Heart left ventricle (tissue), 16 donors: ENCODE measurements around the gene PHKG2. TPM values are rescaled to one million over a fixed set of nuclear protein-coding genes. Genes with fewer than 3 reads are reported as not detected.

ENCODE experiments used
- ATAC-seq, 4 donors: fragments of 200-7000 bp; cut with Tn5 transposase; one replicate each; pipeline ENCODE4 v1.9.1; 2020 to 2022; ENCODE audit warnings: moderate library complexity in 4 of 4, mild to moderate bottlenecking in 3 of 4, moderate number of reproducible peaks in 1 of 4
- DNase-seq, 5 donors: peaks; one replicate each; pipeline ENCODE4 v3.0.0-alpha.2; 2020
- H3K27ac ChIP-seq, 12 donors: fragments of 200-600 bp; sonication (generic) in 4 of 12; one replicate each; pipeline versions ENCODE4 v1.5.0 to v1.8.0; 2016 to 2022; ENCODE audit warnings: mild to moderate bottlenecking in 2 of 12
- H3K27me3 ChIP-seq, 9 donors: fragments of 200-600 bp; sonication (generic) in 2 of 9; one replicate each; pipeline versions ENCODE4 v1.5.1 to v1.8.0; 2016 to 2022; ENCODE audit warnings: mild to moderate bottlenecking in 3 of 9
- H3K36me3 ChIP-seq, 9 donors: fragments of 200-600 bp; sonication (generic) in 2 of 9; one replicate each; pipeline versions ENCODE4 v1.5.0 to v1.8.0; 2018 to 2022; ENCODE audit warnings: mild to moderate bottlenecking in 2 of 9
- H3K4me1 ChIP-seq, 12 donors: fragments of 200-600 bp; sonication (generic) in 4 of 12; one replicate each; pipeline versions ENCODE4 v1.5.0 to v1.8.0; 2016 to 2022; ENCODE audit warnings: mild to moderate bottlenecking in 3 of 12
- H3K4me3 ChIP-seq, 12 donors: fragments of 200-600 bp; sonication (generic) in 4 of 12; one replicate each; pipeline versions ENCODE4 v1.5.0 to v1.8.0; 2017 to 2022; ENCODE audit warnings: mild to moderate bottlenecking in 9 of 12, moderate library complexity in 4 of 12
- H3K9me3 ChIP-seq, 12 donors: fragments of 200-600 bp; sonication (generic) in 4 of 12; one replicate each; pipeline versions ENCODE4 v1.5.0 to v1.8.0; 2016 to 2022; ENCODE audit warnings: mild to moderate bottlenecking in 1 of 12
- POLR2A ChIP-seq, 2 donors: fragments of 450-650 bp; IDR thresholded peaks; one replicate each; pipeline ENCODE4 v1.6.1; 2017; ENCODE audit warnings: antibody characterized with exemption in 2 of 2, mild to moderate bottlenecking in 2 of 2, moderate library complexity in 2 of 2
- WGBS, 4 donors: extraction: QIAGEN DNeasy Blood & Tissue Kit in 2 of 4; methylation state at CpG; one replicate each; pipeline versions ENCODE4 v1.1.5 to v1.1.7; 2013 to 2018; 5-methylcytosine and 5-hydroxymethylcytosine counted together
- intact Hi-C, 10 donors: fragments of 100-400 bp; cut with DNase I; formaldehyde crosslinking; loops; one replicate each; pipeline versions ENCODE4 v1.11.1 to v1.14.2; 2022
- polyA plus RNA-seq, 2 donors: library from polyadenylated mRNA; stranded (reverse); fragments of 200-250 nt; gene quantifications; one replicate each; pipeline ENCODE4 v1.2.3, GENCODE V29; 2013
- total RNA-seq, 9 donors: library from RNA; depleted of rRNA in 2 of 9; stranded (reverse); fragments of >200 nt in 2 of 9; fragmentation: NEBNext Ultra II Directional in 3 of 9; extraction: Animal tissue kit (Norgen Biotek cat#: 25700) in 3 of 9; gene quantifications; one replicate each; pipeline versions ENCODE4 v1.1.0 to v1.2.4, GENCODE V29; 2016 to 2023
- TF ChIP-seq, protein P1 (sequence below), 12 donors: fragments of 200-600 bp; sonication (generic) in 4 of 12; IDR thresholded peaks; one replicate each; pipeline versions ENCODE4 v1.5.0 to v1.8.0; 2018 to 2022; ENCODE audit warnings: antibody characterized with exemption in 12 of 12, mild to moderate bottlenecking in 5 of 12
- donor health status: ischemic (EF 13 %, LVEDD 7.1; RV severe dilation, severe dysfunction).
- donor health status: healthy with polysubstance abuse.
- donor health status: DM: no; HTN: yes; CAD: no.
- donor health status: DM: no; HTN: no; CAD: no.
- donor health status: ischemic (EF 25% LVEDD 6.9; RV normal size, moderate dysfunction).
- donor health status: ischemic (EF 25% LVEDD 5.7; RV mildly dilated, moderate dysfunction).
- donor health status: healthy.
- donor health status: DM: yes; HTN: yes; CAD: no.
- donor health status: ischemic (EF 35%, LVEDD 5.7; RV mildly dilated, moderate dysfunction).
- donor health status: nonischemic (EF 11% LVEDD 7.7; RV severe dilation, severe dysfunction).
- donor health status: DM: yes; HTN: yes; CAD: no.
- donor health status: PGD.
- donor health status: ischemic (EF 29% LVEDD 5.4; RV normal size, mild dysfunction).
- donor health status: nonischemic (EF 23%, LVEDD 6.1; RV moderate dilation, normal function).

Gene PHKG2
- total and polyA plus RNA-seq, 11 donors: 13.5 to 37.7 (median 18.3) TPM

DNA sequence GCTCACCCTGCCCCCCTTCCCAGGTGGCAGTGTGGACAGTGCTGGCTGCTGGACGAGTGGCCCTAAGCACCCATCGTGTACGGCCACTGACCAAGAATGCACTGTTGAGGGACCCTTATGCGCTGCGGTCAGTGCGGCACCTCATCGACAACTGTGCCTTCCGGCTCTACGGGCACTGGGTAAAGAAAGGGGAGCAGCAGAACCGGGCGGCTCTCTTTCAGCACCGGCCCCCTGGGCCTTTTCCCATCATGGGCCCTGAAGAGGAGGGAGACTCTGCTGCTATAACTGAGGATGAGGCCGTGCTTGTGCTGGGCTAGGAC lies 8.5 kb downstream of the PHKG2 start:
- ATAC-seq: peak in 1 of 4 donors; percentile 21
- no peak for TF ChIP-seq POLR2A (IDR thresholded peaks at IDR 0.05)
- TF ChIP-seq, protein P1, sequence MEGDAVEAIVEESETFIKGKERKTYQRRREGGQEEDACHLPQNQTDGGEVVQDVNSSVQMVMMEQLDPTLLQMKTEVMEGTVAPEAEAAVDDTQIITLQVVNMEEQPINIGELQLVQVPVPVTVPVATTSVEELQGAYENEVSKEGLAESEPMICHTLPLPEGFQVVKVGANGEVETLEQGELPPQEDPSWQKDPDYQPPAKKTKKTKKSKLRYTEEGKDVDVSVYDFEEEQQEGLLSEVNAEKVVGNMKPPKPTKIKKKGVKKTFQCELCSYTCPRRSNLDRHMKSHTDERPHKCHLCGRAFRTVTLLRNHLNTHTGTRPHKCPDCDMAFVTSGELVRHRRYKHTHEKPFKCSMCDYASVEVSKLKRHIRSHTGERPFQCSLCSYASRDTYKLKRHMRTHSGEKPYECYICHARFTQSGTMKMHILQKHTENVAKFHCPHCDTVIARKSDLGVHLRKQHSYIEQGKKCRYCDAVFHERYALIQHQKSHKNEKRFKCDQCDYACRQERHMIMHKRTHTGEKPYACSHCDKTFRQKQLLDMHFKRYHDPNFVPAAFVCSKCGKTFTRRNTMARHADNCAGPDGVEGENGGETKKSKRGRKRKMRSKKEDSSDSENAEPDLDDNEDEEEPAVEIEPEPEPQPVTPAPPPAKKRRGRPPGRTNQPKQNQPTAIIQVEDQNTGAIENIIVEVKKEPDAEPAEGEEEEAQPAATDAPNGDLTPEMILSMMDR (IDR thresholded peaks at IDR 0.05): no peak
- no peaks in the 10 kb centered on the region for H3K9me3 ChIP-seq
- H3K27ac ChIP-seq: no peak overlapping the region
- H3K36me3 ChIP-seq: peaks cover 0 to 62% (median 52%) of the 10 kb centered on the region in 9 donors
- no peak for DNase-seq
- no peak overlapping the region for H3K4me3 ChIP-seq
- intact Hi-C loops: no loop called here
- H3K27me3 ChIP-seq: no peaks in the 10 kb centered on the region
- WGBS, 4 donors: 94 to 96% (median 96%) methylated on average over 13 of the region's 13 CpGs; no CpG with 5 or more reads in 1 of the 4 donors
- H3K4me1 ChIP-seq: peaks cover 0 to 32% (median 9%) of the 10 kb centered on the region in 12 donors

DNA sequence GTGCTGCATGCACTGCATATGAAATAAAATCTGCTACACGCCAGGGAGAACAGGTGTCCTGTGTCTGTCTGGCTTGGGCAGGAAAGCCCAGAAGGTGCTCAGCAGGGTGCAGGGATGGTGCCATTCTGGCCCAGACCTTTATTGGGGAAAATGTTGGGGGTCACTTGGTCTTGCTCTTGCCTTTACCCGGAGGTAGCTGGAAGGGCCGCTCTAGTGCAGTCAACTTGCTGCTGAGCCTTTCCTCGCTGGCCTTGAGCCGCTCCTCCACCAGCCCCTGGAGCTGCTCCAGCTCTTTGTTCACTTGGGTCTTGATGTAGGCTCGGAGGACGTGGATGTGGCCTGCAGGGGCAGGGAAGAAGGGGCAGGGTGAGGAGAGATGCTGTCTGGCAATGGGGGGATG lies 9.1 kb downstream of the PHKG2 start:
- TF ChIP-seq POLR2A (IDR thresholded peaks at IDR 0.05): no peak
- TF ChIP-seq, protein P1 (IDR thresholded peaks at IDR 0.05): no peak
- intact Hi-C loops: no loop called here
- no peak for DNase-seq
- no peak overlapping the region for H3K4me3 ChIP-seq
- H3K36me3 ChIP-seq: peaks cover 0 to 57% (median 47%) of the 10 kb centered on the region in 9 donors
- no peaks in the 10 kb centered on the region for H3K9me3 ChIP-seq
- 81 to 92% (median 85%) methylated on average over 5 to 7 of the region's 7 CpGs for WGBS, 4 donors
- ATAC-seq: no peak
- no peak overlapping the region for H3K27ac ChIP-seq
- peaks cover 0 to 32% (median 9%) of the 10 kb centered on the region in 12 donors for H3K4me1 ChIP-seq
- no peaks in the 10 kb centered on the region for H3K27me3 ChIP-seq

DNA sequence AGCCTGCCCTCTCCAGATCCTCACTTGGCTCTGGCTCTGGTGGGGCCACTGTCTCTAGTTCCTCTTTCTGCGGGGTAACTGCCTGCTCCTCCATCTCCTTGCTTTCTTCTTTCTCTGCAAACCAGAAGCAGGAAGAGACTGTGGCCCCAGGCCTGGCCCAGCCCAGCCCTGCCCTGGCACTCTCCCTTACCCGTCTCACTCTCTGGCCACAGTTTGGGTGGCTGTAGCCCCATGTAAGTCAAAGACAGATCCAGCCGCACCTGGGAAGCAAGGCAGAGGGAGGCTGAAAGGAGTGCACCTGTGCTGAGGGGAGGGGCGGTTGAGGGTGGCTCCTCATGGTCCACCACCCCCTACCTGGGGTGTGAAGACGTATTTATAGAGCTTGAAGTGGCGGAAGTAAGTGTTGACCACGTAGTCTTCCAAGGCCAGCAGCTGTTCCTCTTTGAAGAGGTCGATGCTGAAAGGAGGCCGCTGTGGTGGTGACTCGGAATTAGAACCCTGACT lies 10.8 kb downstream of the PHKG2 start:
- ATAC-seq (no peak), DNase-seq (no peak)
- 83 to 93% (median 86%) methylated on average over 10 of the region's 10 CpGs for WGBS, 4 donors
- TF ChIP-seq POLR2A (IDR thresholded peaks at IDR 0.05): no peak
- TF ChIP-seq, protein P1 (IDR thresholded peaks at IDR 0.05): no peak
- no peaks in the 10 kb centered on the region for H3K27me3 ChIP-seq
- H3K36me3 ChIP-seq: peaks cover 0 to 51% (median 41%) of the 10 kb centered on the region in 9 donors
- H3K9me3 ChIP-seq: no peaks in the 10 kb centered on the region
- H3K27ac ChIP-seq: peak overlapping the region in 3 of 12 donors; percentile 34 to 93 (median 43)
- peaks cover 0 to 47% (median 24%) of the 10 kb centered on the region in 12 donors for H3K4me1 ChIP-seq
- intact Hi-C loops: no loop called here
- H3K4me3 ChIP-seq: peak overlapping the region in 1 of 12 donors; percentile 4

DNA sequence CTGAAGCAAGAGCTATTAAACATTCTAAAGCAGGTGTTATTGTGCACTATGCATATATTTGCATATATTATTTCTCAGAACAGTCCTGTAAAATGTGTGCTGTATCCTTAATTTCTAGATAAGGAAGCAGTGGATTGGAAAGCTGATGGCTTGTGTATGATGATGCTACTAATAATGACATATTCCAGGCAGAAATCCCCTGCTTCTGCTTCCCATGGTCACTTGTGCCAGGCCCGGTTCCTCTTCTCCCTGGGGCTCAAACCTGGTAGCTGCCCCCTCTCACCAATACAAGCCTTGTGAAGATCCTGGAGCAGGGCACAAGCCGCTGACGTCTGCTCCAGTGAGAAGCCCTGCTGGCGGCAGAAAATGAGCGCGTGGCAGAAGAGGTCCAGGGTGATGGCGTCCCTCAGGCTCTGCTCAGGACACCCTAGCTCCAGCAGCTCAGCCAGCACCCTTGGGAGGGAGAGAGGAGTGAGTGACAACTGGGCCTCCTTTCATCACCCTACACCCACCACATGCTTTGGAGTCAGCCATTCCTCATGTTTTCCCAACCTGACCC lies 11.9 kb downstream of the PHKG2 start:
- ATAC-seq (no peak), DNase-seq (no peak)
- Histone ChIP-seq H3K4me3 (no peak overlapping the region), H3K27ac (no peak overlapping the region), H3K9me3 (no peaks in the 10 kb centered on the region), H3K36me3 (peaks cover 0 to 51% (median 43%) of the 10 kb centered on the region in 9 donors), H3K4me1 (peaks cover 0 to 48% (median 26%) of the 10 kb centered on the region in 12 donors), H3K27me3 (no peaks in the 10 kb centered on the region)
- WGBS, 4 donors: 88 to 93% (median 91%) methylated on average over 4 to 7 of the region's 7 CpGs
- TF ChIP-seq, protein P1 (IDR thresholded peaks at IDR 0.05): no peak
- TF ChIP-seq POLR2A (IDR thresholded peaks at IDR 0.05): no peak
- intact Hi-C loops: loop anchor here in 2 of 10 donors (5.0 kb wide), 2 partner anchors 37 to 63 kb away; partner anchors contain the start of gene SRCAP (in 1 of the 2)
